Measurements from ENCODE around the gene HNRNPLL. TPM values are rescaled to one million over a fixed set of nuclear protein-coding genes. Genes with fewer than 3 reads are reported as not detected.
A peak's percentile ranks its signal among the peaks of the same experiment; 100 is the strongest.
"Not testable (repeated sequence)": the region's sequence is repeated elsewhere in the genome, so short reads cannot be mapped to it uniquely, and the experiment has no call there.

Gene HNRNPLL
- total RNA-seq, 2 donors from 2014 or later, result 63.7 to 80.7 TPM

- no peaks in the 10 kb centered on the region for H3K9me3 Mint-ChIP-seq
- H3K4me3 Mint-ChIP-seq, result no peak overlapping the region
- H3K27me3 Mint-ChIP-seq (ENCODE audit: low read depth), result no peaks in the 10 kb centered on the region
- H3K4me1 Mint-ChIP-seq (ENCODE audit: low read depth), result peaks cover 24% of the 10 kb centered on the region
- ATAC-seq (replicated peaks in 1 of 2), result peak in 1 of 2 donors; percentile 44
- H3K36me3 Mint-ChIP-seq (ENCODE audit: insufficient read depth in 2 of 2), result no peaks in the 10 kb centered on the region
- no peak for DNase-seq
- no peak overlapping the region for H3K27ac Mint-ChIP-seq
Observed at GRCh38 chr2:38552259-38552658, 50.5 kb downstream of the HNRNPLL start.

GRCh38 chr2:38551746-38552145 is 51.0 kb downstream of the HNRNPLL start:
- Mint-ChIP-seq H3K4me3 (no peak overlapping the region), H3K27ac (no peak overlapping the region), H3K27me3 (ENCODE audit: low read depth) (no peaks in the 10 kb centered on the region), H3K36me3 (ENCODE audit: insufficient read depth in 2 of 2) (no peaks in the 10 kb centered on the region), H3K4me1 (ENCODE audit: low read depth) (peaks cover 28% of the 10 kb centered on the region), H3K9me3 (no peaks in the 10 kb centered on the region)
- peak; percentile 34 to 38 for ATAC-seq (replicated peaks in 1 of 2)
- no peak for DNase-seq

- Mint-ChIP-seq H3K9me3 (no peaks in the 10 kb centered on the region), H3K36me3 (ENCODE audit: insufficient read depth in 2 of 2) (no peaks in the 10 kb centered on the region), H3K4me1 (ENCODE audit: low read depth) (peaks cover 31% of the 10 kb centered on the region), H3K4me3 (no peak overlapping the region), H3K27me3 (ENCODE audit: low read depth) (no peaks in the 10 kb centered on the region), H3K27ac (no peak overlapping the region)
- ATAC-seq (replicated peaks in 1 of 2), result no peak
- DNase-seq, result no peak
Observed at GRCh38 chr2:38551171-38551570, 51.6 kb downstream of the HNRNPLL start.

GRCh38 chr2:38549851-38550250 is 52.9 kb downstream of the HNRNPLL start:
- H3K27me3 Mint-ChIP-seq (ENCODE audit: low read depth), result no peaks in the 10 kb centered on the region
- H3K36me3 Mint-ChIP-seq (ENCODE audit: insufficient read depth in 2 of 2), result no peaks in the 10 kb centered on the region
- ATAC-seq (replicated peaks in 1 of 2), result no peak

GRCh38 chr2:38549071-38549704 is 53.5 kb downstream of the HNRNPLL start:
- Mint-ChIP-seq H3K9me3 (no peaks in the 10 kb centered on the region), H3K36me3 (ENCODE audit: insufficient read depth in 2 of 2) (no peaks in the 10 kb centered on the region), H3K4me3 (no peak overlapping the region), H3K27ac (no peak overlapping the region), H3K27me3 (ENCODE audit: low read depth) (no peaks in the 10 kb centered on the region), H3K4me1 (ENCODE audit: low read depth) (peaks cover 32% of the 10 kb centered on the region)
- no peak for DNase-seq
- ATAC-seq (replicated peaks in 1 of 2), result no peak

More at GRCh38 chr2:38549851-38550250, 52.9 kb downstream of the HNRNPLL start:
- Mint-ChIP-seq H3K9me3 (no peaks in the 10 kb centered on the region), H3K4me3 (no peak overlapping the region), H3K27ac (no peak overlapping the region), H3K4me1 (ENCODE audit: low read depth) (peaks cover 31% of the 10 kb centered on the region)
- no peak for DNase-seq

GRCh38 chr2:38547791-38548190 is 54.9 kb downstream of the HNRNPLL start:
- no peaks in the 10 kb centered on the region for H3K27me3 Mint-ChIP-seq (ENCODE audit: low read depth)
- no peak for ATAC-seq (replicated peaks in 1 of 2)

GRCh38 chr2:38546585-38546984 is 56.1 kb downstream of the HNRNPLL start:
- ATAC-seq (replicated peaks in 1 of 2), result no peak
- Mint-ChIP-seq H3K4me1 (ENCODE audit: low read depth) (peaks cover 44% of the 10 kb centered on the region), H3K36me3 (ENCODE audit: insufficient read depth in 2 of 2) (no peaks in the 10 kb centered on the region), H3K27ac (peak overlapping the region; percentile 38), H3K9me3 (no peaks in the 10 kb centered on the region), H3K27me3 (ENCODE audit: low read depth) (no peaks in the 10 kb centered on the region), H3K4me3 (no peak overlapping the region)
- DNase-seq, result no peak

More at GRCh38 chr2:38547791-38548190, 54.9 kb downstream of the HNRNPLL start:
- DNase-seq, result no peak
- H3K36me3 Mint-ChIP-seq (ENCODE audit: insufficient read depth in 2 of 2), result no peaks in the 10 kb centered on the region
- H3K27ac Mint-ChIP-seq, result peak overlapping the region; percentile 67
- peaks cover 44% of the 10 kb centered on the region for H3K4me1 Mint-ChIP-seq (ENCODE audit: low read depth)
- no peak overlapping the region for H3K4me3 Mint-ChIP-seq
- no peaks in the 10 kb centered on the region for H3K9me3 Mint-ChIP-seq

GRCh38 chr2:38546064-38546463 is 56.7 kb downstream of the HNRNPLL start:
- Mint-ChIP-seq H3K27me3 (ENCODE audit: low read depth) (no peaks in the 10 kb centered on the region), H3K4me3 (no peak overlapping the region), H3K4me1 (ENCODE audit: low read depth) (peaks cover 46% of the 10 kb centered on the region), H3K27ac (no peak overlapping the region), H3K36me3 (ENCODE audit: insufficient read depth in 2 of 2) (no peaks in the 10 kb centered on the region), H3K9me3 (no peaks in the 10 kb centered on the region)
- DNase-seq, result no peak
- ATAC-seq (replicated peaks in 1 of 2), result no peak

GRCh38 chr2:38542248-38542631 is 60.5 kb downstream of the HNRNPLL start:
- not testable (repeated sequence) for H3K36me3 Mint-ChIP-seq (ENCODE audit: insufficient read depth in 2 of 2); H3K9me3 Mint-ChIP-seq; H3K27ac Mint-ChIP-seq
- Mint-ChIP-seq H3K27me3 (ENCODE audit: low read depth) (peaks cover 15% of the 10 kb centered on the region), H3K4me3 (peak overlapping the region; percentile 22 to 43), H3K4me1 (ENCODE audit: low read depth) (peaks cover 39% of the 10 kb centered on the region)
- ATAC-seq (replicated peaks in 1 of 2), result peak; percentile 39 to 57
- DNase-seq, result peak; percentile 26 to 51

GRCh38 chr2:38540580-38541286 is 62.0 kb downstream of the HNRNPLL start:
- Mint-ChIP-seq H3K4me1 (ENCODE audit: low read depth) (peaks cover 34% of the 10 kb centered on the region), H3K9me3 (no peaks in the 10 kb centered on the region), H3K27ac (no peak overlapping the region)

GRCh38 chr2:38539086-38539485 is 63.6 kb downstream of the HNRNPLL start:
- H3K27ac Mint-ChIP-seq, result no peak overlapping the region
- H3K36me3 Mint-ChIP-seq (ENCODE audit: insufficient read depth in 2 of 2), result no peaks in the 10 kb centered on the region
- H3K4me3 Mint-ChIP-seq, result no peak overlapping the region
- H3K4me1 Mint-ChIP-seq (ENCODE audit: low read depth), result peaks cover 36% of the 10 kb centered on the region
- DNase-seq (no peak), ATAC-seq (replicated peaks in 1 of 2) (no peak)
- no peaks in the 10 kb centered on the region for H3K9me3 Mint-ChIP-seq
- peaks cover 22% of the 10 kb centered on the region for H3K27me3 Mint-ChIP-seq (ENCODE audit: low read depth)

More at GRCh38 chr2:38540580-38541286, 62.0 kb downstream of the HNRNPLL start:
- no peaks in the 10 kb centered on the region for H3K36me3 Mint-ChIP-seq (ENCODE audit: insufficient read depth in 2 of 2)
- DNase-seq (no peak), ATAC-seq (replicated peaks in 1 of 2) (no peak)
- peaks cover 15% of the 10 kb centered on the region for H3K27me3 Mint-ChIP-seq (ENCODE audit: low read depth)
- no peak overlapping the region for H3K4me3 Mint-ChIP-seq

- Mint-ChIP-seq H3K9me3 (no peaks in the 10 kb centered on the region), H3K27me3 (ENCODE audit: low read depth) (peaks cover 33% of the 10 kb centered on the region)
Observed at GRCh38 chr2:38537937-38538525, 64.7 kb downstream of the HNRNPLL start.

GRCh38 chr2:38537296-38537695 is 65.4 kb downstream of the HNRNPLL start:
- H3K9me3 Mint-ChIP-seq; H3K27ac Mint-ChIP-seq; H3K36me3 Mint-ChIP-seq (ENCODE audit: insufficient read depth in 2 of 2); ATAC-seq (replicated peaks in 1 of 2); H3K4me3 Mint-ChIP-seq; DNase-seq: not testable (repeated sequence)
- Mint-ChIP-seq H3K4me1 (ENCODE audit: low read depth) (peaks cover 18% of the 10 kb centered on the region), H3K27me3 (ENCODE audit: low read depth) (peaks cover 35% of the 10 kb centered on the region)

More at GRCh38 chr2:38537937-38538525, 64.7 kb downstream of the HNRNPLL start:
- Mint-ChIP-seq H3K36me3 (ENCODE audit: insufficient read depth in 2 of 2) (no peaks in the 10 kb centered on the region), H3K4me3 (peak overlapping the region in 1 of 2 donors; percentile 30), H3K27ac (no peak overlapping the region), H3K4me1 (ENCODE audit: low read depth) (peaks cover 25% of the 10 kb centered on the region)
- no peak for ATAC-seq (replicated peaks in 1 of 2)
- DNase-seq, result no peak

Measured in activated T-cell treated with anti-CD3 and anti-CD28 coated beads, Interleukin-2, amount 50 U/mL, for 72 hours (primary cell).